ENCODE data around the gene NSMCE1. TPM values are rescaled to one million over a fixed set of nuclear protein-coding genes. Genes with fewer than 3 reads are reported as not detected.

Gene NSMCE1
- total and polyA plus RNA-seq, 7 donors = 32.5 to 65.2 (median 51.0) TPM

GRCh38 chr16:27195941-27196595, 72.5 kb downstream of the NSMCE1 start:
- DNase-seq = no peak
- WGBS, 2 donors = 39 to 62% methylated on average over 9 of the region's 9 CpGs
- Histone ChIP-seq H3K9me3 (no peaks in the 10 kb centered on the region), H3K36me3 (no peaks in the 10 kb centered on the region), H3K4me3 (no peak overlapping the region), H3K4me1 (no peaks in the 10 kb centered on the region), H3K27ac (no peak overlapping the region), H3K27me3 (peaks cover 0 to 6% (median 0%) of the 10 kb centered on the region in 3 donors)
- no peak for TF ChIP-seq POLR2AphosphoS5 (IDR thresholded peaks at IDR 0.05)
- no peak for TF ChIP-seq EP300 (IDR thresholded peaks at IDR 0.05)
- TF ChIP-seq, protein P1, sequence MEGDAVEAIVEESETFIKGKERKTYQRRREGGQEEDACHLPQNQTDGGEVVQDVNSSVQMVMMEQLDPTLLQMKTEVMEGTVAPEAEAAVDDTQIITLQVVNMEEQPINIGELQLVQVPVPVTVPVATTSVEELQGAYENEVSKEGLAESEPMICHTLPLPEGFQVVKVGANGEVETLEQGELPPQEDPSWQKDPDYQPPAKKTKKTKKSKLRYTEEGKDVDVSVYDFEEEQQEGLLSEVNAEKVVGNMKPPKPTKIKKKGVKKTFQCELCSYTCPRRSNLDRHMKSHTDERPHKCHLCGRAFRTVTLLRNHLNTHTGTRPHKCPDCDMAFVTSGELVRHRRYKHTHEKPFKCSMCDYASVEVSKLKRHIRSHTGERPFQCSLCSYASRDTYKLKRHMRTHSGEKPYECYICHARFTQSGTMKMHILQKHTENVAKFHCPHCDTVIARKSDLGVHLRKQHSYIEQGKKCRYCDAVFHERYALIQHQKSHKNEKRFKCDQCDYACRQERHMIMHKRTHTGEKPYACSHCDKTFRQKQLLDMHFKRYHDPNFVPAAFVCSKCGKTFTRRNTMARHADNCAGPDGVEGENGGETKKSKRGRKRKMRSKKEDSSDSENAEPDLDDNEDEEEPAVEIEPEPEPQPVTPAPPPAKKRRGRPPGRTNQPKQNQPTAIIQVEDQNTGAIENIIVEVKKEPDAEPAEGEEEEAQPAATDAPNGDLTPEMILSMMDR (IDR thresholded peaks at IDR 0.05) = no peak
- TF ChIP-seq POLR2A (IDR thresholded peaks at IDR 0.05) = no peak
- intact Hi-C loops (cut with DNase I) = no loop called here

DNA sequence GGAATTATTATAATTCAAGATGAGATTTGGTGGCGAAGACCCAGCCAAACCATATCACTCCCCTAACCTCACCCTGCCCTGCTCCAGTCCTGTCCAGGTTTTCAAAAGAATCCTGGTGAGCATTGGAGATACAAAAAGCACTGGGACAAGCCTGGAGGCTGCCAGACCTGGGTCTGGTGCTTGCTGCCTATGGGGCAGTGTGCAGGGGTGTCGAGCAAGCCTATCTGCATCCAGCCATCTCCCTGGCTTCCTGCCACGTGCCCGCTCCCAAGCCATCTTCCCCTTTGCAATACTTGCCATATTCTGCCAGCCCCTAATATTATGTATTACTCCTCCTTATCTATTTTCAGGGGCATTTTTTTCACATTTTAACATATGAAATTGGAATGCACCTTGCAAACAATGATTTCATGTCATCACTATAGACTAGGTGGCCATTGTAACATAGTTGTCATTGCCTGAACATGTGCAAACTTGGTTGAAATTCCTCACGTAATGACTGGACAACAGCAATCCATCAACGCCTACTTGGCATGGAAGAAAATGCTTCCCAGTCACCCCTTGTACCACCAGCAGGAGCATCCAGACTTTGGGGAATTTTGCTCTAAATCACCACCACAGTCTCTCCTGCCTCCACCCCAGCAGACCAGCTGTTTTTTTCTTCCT, 73.4 kb downstream of the NSMCE1 start:
- TF ChIP-seq POLR2AphosphoS5 (IDR thresholded peaks at IDR 0.05) (no peak), EP300 (IDR thresholded peaks at IDR 0.05) (no peak)
- TF ChIP-seq, protein P1 (IDR thresholded peaks at IDR 0.05) = no peak
- Histone ChIP-seq H3K4me3 (no peak overlapping the region), H3K27ac (no peak overlapping the region), H3K9me3 (no peaks in the 10 kb centered on the region), H3K36me3 (no peaks in the 10 kb centered on the region), H3K4me1 (no peaks in the 10 kb centered on the region), H3K27me3 (peaks cover 0 to 6% (median 0%) of the 10 kb centered on the region in 3 donors)
- intact Hi-C loops (cut with DNase I) = no loop called here
- 92 to 96% methylated on average over 6 of the region's 6 CpGs for WGBS, 2 donors
- DNase-seq = no peak

DNA sequence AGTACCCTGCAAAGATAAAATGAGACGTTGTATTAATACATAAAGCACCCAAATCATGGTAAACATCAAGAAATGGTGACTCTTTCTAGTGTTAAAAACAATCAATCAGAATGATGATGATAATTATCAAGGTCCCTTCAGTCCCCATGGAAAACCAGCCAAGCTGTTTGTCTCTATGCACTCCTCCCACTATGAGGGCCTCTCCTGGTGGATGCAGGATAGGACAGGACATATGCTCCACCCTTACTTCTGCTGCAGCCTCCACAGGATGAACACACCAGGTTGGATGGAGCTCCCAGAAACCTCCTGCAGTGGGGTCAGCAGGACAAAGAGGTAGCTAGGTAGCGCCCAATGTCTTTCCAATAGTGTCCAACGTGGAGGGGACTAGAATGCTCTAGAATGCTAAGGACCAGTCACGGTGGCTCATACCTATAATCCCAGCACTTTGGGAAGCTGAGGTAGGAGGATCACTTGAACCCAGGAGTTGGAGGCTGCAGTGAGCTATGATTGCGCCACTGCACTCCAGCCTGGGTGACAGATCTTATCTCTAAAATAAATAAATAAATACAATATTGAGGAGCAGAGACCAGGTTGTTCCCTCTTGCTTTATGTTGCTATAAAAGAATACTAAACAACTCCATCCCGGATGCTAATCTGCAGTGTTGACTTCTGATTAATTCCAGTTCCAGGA, 75.1 kb downstream of the NSMCE1 start:
- H3K4me3 ChIP-seq = no peak overlapping the region
- 73 to 84% methylated on average over 6 of the region's 6 CpGs for WGBS, 2 donors
- TF ChIP-seq POLR2A (IDR thresholded peaks at IDR 0.05) (no peak), POLR2AphosphoS5 (IDR thresholded peaks at IDR 0.05) (no peak), EP300 (IDR thresholded peaks at IDR 0.05) (no peak)
- no peaks in the 10 kb centered on the region for H3K9me3 ChIP-seq
- no peaks in the 10 kb centered on the region for H3K36me3 ChIP-seq
- H3K27me3 ChIP-seq = peaks cover 0 to 14% (median 0%) of the 10 kb centered on the region in 3 donors
- intact Hi-C loops (cut with DNase I) = no loop called here
- H3K4me1 ChIP-seq = no peaks in the 10 kb centered on the region
- H3K27ac ChIP-seq = no peak overlapping the region
- no peak for DNase-seq

DNA sequence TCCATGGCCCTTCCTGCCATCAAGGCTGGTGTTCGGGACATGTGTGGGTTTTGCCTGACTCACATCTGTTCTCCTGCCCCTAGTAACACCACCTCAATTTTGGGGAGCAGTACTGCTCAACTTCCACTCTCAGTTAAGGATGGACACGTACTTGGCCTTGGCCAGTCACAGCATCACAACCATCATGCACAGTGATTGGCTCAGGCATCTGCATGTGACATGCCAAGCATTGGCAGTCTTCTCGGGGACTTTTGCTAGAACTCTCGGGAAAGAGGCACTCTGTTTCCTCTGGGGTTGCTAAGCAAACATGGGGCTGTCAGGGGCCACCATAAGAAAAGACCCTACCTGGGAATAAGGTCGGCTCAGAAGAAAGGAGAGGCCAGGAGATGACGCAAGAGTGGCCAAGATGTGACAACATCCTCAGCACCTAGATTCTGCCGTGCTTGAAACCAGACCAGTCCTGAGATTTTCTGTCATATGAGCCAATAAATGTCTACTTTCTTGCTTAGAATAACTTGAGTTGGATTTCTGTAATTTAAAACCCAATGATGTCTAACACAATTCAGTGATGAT, 77.1 kb downstream of the NSMCE1 start:
- intact Hi-C loops (cut with DNase I) = no loop called here
- Histone ChIP-seq H3K27me3 (peaks cover 0 to 17% (median 0%) of the 10 kb centered on the region in 3 donors), H3K4me1 (no peaks in the 10 kb centered on the region), H3K4me3 (no peak overlapping the region), H3K27ac (no peak overlapping the region), H3K36me3 (no peaks in the 10 kb centered on the region), H3K9me3 (no peaks in the 10 kb centered on the region)
- WGBS, 2 donors = 76 to 80% methylated on average over 7 of the region's 7 CpGs
- DNase-seq = no peak
- TF ChIP-seq POLR2AphosphoS5 (IDR thresholded peaks at IDR 0.05) = no peak
- no peak for TF ChIP-seq POLR2A (IDR thresholded peaks at IDR 0.05)
- TF ChIP-seq, protein P1 (IDR thresholded peaks at IDR 0.05) = no peak
- TF ChIP-seq EP300 (IDR thresholded peaks at IDR 0.05) = no peak
